H9 (cell line): ENCODE data around the gene NOXA1. TPM values are rescaled to one million over a fixed set of nuclear protein-coding genes. Genes with fewer than 3 reads are reported as not detected.

Experiments used
- DNase-seq: peaks from one replicate; pipeline ENCODE4 v3.0.0-alpha.2; 2017
- H2AFZ ChIP-seq: one replicate; pipeline ENCODE4 v1.6.1; 2013; ENCODE audit warnings: mild to moderate bottlenecking, low read length, control low read depth, moderate library complexity
- H2AK5ac ChIP-seq: 2 replicates; pipeline ENCODE4 v1.6.1; 2013; ENCODE audit warnings: low read length, control low read depth, mixed read lengths; ENCODE audit not compliant: insufficient read length
- H2BK120ac ChIP-seq: one replicate; pipeline ENCODE4 v1.6.1; 2013; ENCODE audit warnings: low read depth, mild to moderate bottlenecking, low read length, control low read depth, inconsistent platforms; ENCODE audit not compliant: poor library complexity, severe bottlenecking
- H2BK12ac ChIP-seq: 2 replicates; pipeline ENCODE4 v1.6.1; 2013; ENCODE audit warnings: low read length, control low read depth, mixed read lengths, low read depth; ENCODE audit not compliant: insufficient read length
- H2BK15ac ChIP-seq: 2 replicates; pipeline ENCODE4 v1.6.1; 2013; ENCODE audit warnings: low read depth, low read length, control low read depth
- H2BK20ac ChIP-seq: one replicate; pipeline ENCODE4 v1.6.1; 2013; ENCODE audit warnings: low read depth, mild to moderate bottlenecking, low read length, control low read depth, inconsistent platforms; ENCODE audit not compliant: poor library complexity, severe bottlenecking
- H2BK5ac ChIP-seq: 2 replicates; pipeline ENCODE4 v1.6.1; 2013; ENCODE audit warnings: low read length, control low read depth, mixed read lengths; ENCODE audit not compliant: insufficient read length
- H3K14ac ChIP-seq: 2 replicates; pipeline ENCODE4 v1.6.1; 2013; ENCODE audit warnings: low read length, control low read depth; ENCODE audit not compliant: insufficient read depth
- H3K18ac ChIP-seq: 2 replicates; pipeline ENCODE4 v1.6.1; 2013; ENCODE audit warnings: low read depth, mild to moderate bottlenecking, mixed read lengths, low read length, control low read depth; ENCODE audit not compliant: insufficient read length
- H3K23ac ChIP-seq: 2 replicates; pipeline ENCODE4 v1.6.1; 2013; ENCODE audit warnings: low read length, control low read depth, mixed read lengths, low read depth; ENCODE audit not compliant: insufficient read length
- H3K23me2 ChIP-seq: 2 replicates; pipeline ENCODE4 v1.6.1; 2013; ENCODE audit warnings: low read depth, mild to moderate bottlenecking, mixed read lengths, low read length, control low read depth; ENCODE audit not compliant: insufficient read length, poor library complexity, severe bottlenecking
- H3K27ac ChIP-seq: 2 replicates; pipeline ENCODE4 v1.5.1; 2013; ENCODE audit warnings: low read length, control low read depth, mixed read lengths, low read depth; ENCODE audit not compliant: insufficient read length
- H3K27me3 ChIP-seq: 2 replicates; pipeline ENCODE4 v1.6.1; 2013; ENCODE audit warnings: low read length, control low read depth, inconsistent platforms; ENCODE audit not compliant: insufficient read depth
- H3K4ac ChIP-seq: 2 replicates; pipeline ENCODE4 v1.6.1; 2013; ENCODE audit warnings: low read depth, mild to moderate bottlenecking, control low read depth, inconsistent platforms, low read length, moderate library complexity
- H3K4me1 ChIP-seq: 2 replicates; pipeline ENCODE4 v1.6.1; 2013; ENCODE audit warnings: low read length, control low read depth, inconsistent platforms; ENCODE audit not compliant: insufficient read depth
- H3K4me2 ChIP-seq: 2 replicates; pipeline ENCODE4 v1.6.1; 2013; ENCODE audit warnings: low read length, control low read depth, mixed read lengths; ENCODE audit not compliant: insufficient read length, insufficient read depth
- H3K56ac ChIP-seq: 2 replicates; pipeline ENCODE4 v1.6.1; 2013; ENCODE audit warnings: low read depth, mild to moderate bottlenecking, mixed read lengths, low read length, control low read depth; ENCODE audit not compliant: insufficient read length
- H3K79me1 ChIP-seq: 2 replicates; pipeline ENCODE4 v1.6.1; 2013; ENCODE audit warnings: low read depth, mild to moderate bottlenecking, moderate library complexity, low read length, control low read depth, inconsistent platforms; ENCODE audit not compliant: insufficient read depth, poor library complexity, severe bottlenecking
- H3K79me2 ChIP-seq: 2 replicates; pipeline ENCODE4 v1.6.1; 2013; ENCODE audit warnings: low read length, control low read depth, inconsistent platforms; ENCODE audit not compliant: insufficient read depth
- H3K9ac ChIP-seq: 2 replicates; pipeline ENCODE4 v1.6.1; 2013; ENCODE audit warnings: low read length, control low read depth, mixed read lengths; ENCODE audit not compliant: insufficient read length; ENCODE audit errors: extremely low read depth
- H3K9me3 ChIP-seq: one replicate; pipeline ENCODE4 v1.6.1; 2013; ENCODE audit warnings: low read depth, low read length, inconsistent platforms; ENCODE audit not compliant: control insufficient read depth
- H3T11ph ChIP-seq: one replicate; pipeline ENCODE4 v1.6.1; 2013; ENCODE audit warnings: mild to moderate bottlenecking, low read length, control low read depth, inconsistent platforms
- H4K20me1 ChIP-seq: one replicate; pipeline ENCODE4 v1.6.1; 2013; ENCODE audit not compliant: control insufficient read depth, insufficient read length, insufficient read depth
- H4K5ac ChIP-seq: 2 replicates; pipeline ENCODE4 v1.6.1; 2013; ENCODE audit warnings: low read depth, mild to moderate bottlenecking, mixed read lengths, low read length, control low read depth; ENCODE audit not compliant: insufficient read length
- H4K8ac ChIP-seq: replicated peaks from 2 replicates; pipeline ENCODE4 v1.6.1; 2013; ENCODE audit warnings: low read length, control low read depth, mixed read lengths, low read depth; ENCODE audit not compliant: insufficient read length
- H4K91ac ChIP-seq: 2 replicates; pipeline ENCODE4 v1.6.1; 2013; ENCODE audit warnings: low read depth, mild to moderate bottlenecking, moderate library complexity, mixed read lengths, low read length, control low read depth; ENCODE audit not compliant: insufficient read length
- H3K27ac Mint-ChIP-seq, 3 experiments: 2 replicates in 2 of 3; 3 replicates in 1 of 3; pipeline ENCODE4 v1.8.0; 2020 to 2021; ENCODE audit warnings: mixed read lengths in 3 of 3, mild to moderate bottlenecking in 1 of 3, moderate library complexity in 1 of 3
- H3K27me3 Mint-ChIP-seq: 2 replicates; pipeline ENCODE4 v1.8.0; 2021; ENCODE audit warnings: low read depth, mild to moderate bottlenecking, moderate library complexity, mixed read lengths
- H3K36me3 Mint-ChIP-seq, 3 experiments: 2 replicates in 2 of 3; 3 replicates in 1 of 3; pipeline ENCODE4 v1.8.0; 2020 to 2021; ENCODE audit warnings: low read depth in 3 of 3, mixed read lengths in 3 of 3; ENCODE audit not compliant: insufficient read depth in 1 of 3
- H3K4me1 Mint-ChIP-seq, 2 experiments: 2 replicates each; pipeline ENCODE4 v1.8.0; 2020; ENCODE audit warnings: mixed read lengths in 2 of 2
- H3K4me3 Mint-ChIP-seq, 2 experiments: 2 replicates in 1 of 2; 3 replicates in 1 of 2; pipeline ENCODE4 v1.8.0; 2020 to 2021; ENCODE audit warnings: mild to moderate bottlenecking in 2 of 2, mixed read lengths in 2 of 2, moderate library complexity in 1 of 2
- H3K9me3 Mint-ChIP-seq, 2 experiments: 2 replicates in 1 of 2; 3 replicates in 1 of 2; pipeline ENCODE4 v1.8.0; 2020; ENCODE audit warnings: mild to moderate bottlenecking in 2 of 2, mixed read lengths in 2 of 2, moderate library complexity in 1 of 2
- WGBS: extraction: QIAGEN DNeasy Blood & Tissue Kit; methylation state at CpG from one replicate; pipeline ENCODE4 v1.1.7; 2013; ENCODE audit warnings: missing lambda C conversion rate, low lambda C conversion rate, mixed read lengths; ENCODE audit not compliant: insufficient read length; ENCODE audit errors: extremely low coverage; 5-methylcytosine and 5-hydroxymethylcytosine counted together
- total RNA-seq: library from RNA; stranded (reverse); gene quantifications from 2 replicates; pipeline ENCODE4 v1.2.1, GENCODE V29; 2021
- TF ChIP-seq, protein P1 (sequence below): fragments of 200-600 bp; sonication (generic); conservative IDR thresholded peaks from 3 replicates; pipeline ENCODE4 v1.8.0; 2021; ENCODE audit warnings: antibody characterized with exemption, mild to moderate bottlenecking

NOXA1 gene
- total RNA-seq, 1 experiment from 2014 or later: 2.0 TPM

DNA sequence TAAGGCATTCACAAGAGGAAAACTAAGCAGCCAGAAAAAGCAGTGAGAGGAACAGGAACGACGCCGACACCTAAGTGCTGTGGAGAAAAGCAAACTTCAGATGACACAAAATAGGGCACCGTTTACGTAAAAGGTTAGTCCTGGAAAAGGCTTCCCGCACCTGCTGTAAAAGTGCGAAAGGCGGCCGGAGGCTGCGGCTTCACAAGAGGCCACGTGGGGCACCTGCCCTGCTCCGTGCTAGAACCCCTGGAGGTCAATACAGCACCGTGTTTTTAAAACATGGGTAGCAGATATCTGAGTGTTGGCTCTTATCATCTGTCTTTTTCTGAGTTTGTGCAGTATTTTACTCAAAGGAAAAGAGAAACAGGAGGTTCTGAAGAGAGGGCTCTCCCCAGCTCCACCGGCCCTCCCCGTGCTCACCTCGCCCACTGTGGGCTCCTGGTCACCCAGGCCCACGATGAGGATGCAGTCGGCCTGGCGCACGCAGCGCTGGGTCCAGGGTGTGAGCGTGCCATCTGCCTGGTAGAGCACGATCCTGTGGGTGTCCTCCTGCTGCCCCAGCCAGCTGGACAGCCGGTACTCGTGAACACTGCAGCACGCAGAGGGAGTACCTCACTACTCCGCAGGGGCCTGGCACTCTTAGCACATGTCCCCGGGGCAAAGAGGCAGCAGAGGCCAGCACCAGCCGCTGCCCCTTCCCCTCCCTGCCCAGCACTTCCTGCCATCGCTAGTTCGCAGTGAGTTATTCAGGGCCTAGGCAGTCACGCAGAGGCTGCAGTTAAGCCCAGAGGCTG, 56.9 kb downstream of the NOXA1 start:
- Histone ChIP-seq H3K14ac (no peak overlapping the region; the same call in 1 of the 2 replicates), H3K4me1 (no peaks in the 10 kb centered on the region), H2AFZ (no peak overlapping the region), H3K9ac (no peak overlapping the region), H3K23ac (no peak overlapping the region), H3K79me1 (no peaks in the 10 kb centered on the region), H4K5ac (no peak overlapping the region), H2BK20ac (no peak overlapping the region), H3K56ac (no peak overlapping the region), H3K23me2 (no peaks in the 10 kb centered on the region), H3K4me2 (no peak overlapping the region), H3K4ac (no peak overlapping the region), H3K79me2 (no peaks in the 10 kb centered on the region), H3K27me3 (no peaks in the 10 kb centered on the region), H4K91ac (no peak overlapping the region), H3K18ac (no peak overlapping the region), H4K8ac (no peak overlapping the region), H2BK15ac (no peak overlapping the region), H3K9me3 (peaks cover 3% of the 10 kb centered on the region), H3T11ph (no peak overlapping the region), H2AK5ac (no peak overlapping the region), H4K20me1 (no peaks in the 10 kb centered on the region), H2BK5ac (no peak overlapping the region), H2BK120ac (no peak overlapping the region), H3K27ac (no peak overlapping the region), H2BK12ac (no peak overlapping the region)
- H3K27ac Mint-ChIP-seq: no peak overlapping the region
- H3K4me1 Mint-ChIP-seq: peaks cover 4 to 5% of the 10 kb centered on the region in 2 experiments; a peak in 3 of 4 replicates
- TF ChIP-seq, protein P1, sequence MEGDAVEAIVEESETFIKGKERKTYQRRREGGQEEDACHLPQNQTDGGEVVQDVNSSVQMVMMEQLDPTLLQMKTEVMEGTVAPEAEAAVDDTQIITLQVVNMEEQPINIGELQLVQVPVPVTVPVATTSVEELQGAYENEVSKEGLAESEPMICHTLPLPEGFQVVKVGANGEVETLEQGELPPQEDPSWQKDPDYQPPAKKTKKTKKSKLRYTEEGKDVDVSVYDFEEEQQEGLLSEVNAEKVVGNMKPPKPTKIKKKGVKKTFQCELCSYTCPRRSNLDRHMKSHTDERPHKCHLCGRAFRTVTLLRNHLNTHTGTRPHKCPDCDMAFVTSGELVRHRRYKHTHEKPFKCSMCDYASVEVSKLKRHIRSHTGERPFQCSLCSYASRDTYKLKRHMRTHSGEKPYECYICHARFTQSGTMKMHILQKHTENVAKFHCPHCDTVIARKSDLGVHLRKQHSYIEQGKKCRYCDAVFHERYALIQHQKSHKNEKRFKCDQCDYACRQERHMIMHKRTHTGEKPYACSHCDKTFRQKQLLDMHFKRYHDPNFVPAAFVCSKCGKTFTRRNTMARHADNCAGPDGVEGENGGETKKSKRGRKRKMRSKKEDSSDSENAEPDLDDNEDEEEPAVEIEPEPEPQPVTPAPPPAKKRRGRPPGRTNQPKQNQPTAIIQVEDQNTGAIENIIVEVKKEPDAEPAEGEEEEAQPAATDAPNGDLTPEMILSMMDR: no peak
- H3K36me3 Mint-ChIP-seq: peaks cover 0 to 8% (median 0%) of the 10 kb centered on the region in 3 experiments; a peak in 2 of 7 replicates
- DNase-seq: no peak
- WGBS: no CpG with 5 or more reads among the region's 32 CpGs
- peaks cover 8% of the 10 kb centered on the region for H3K27me3 Mint-ChIP-seq
- peaks cover 7% of the 10 kb centered on the region in 2 experiments; a peak in 4 of 5 replicates for H3K9me3 Mint-ChIP-seq
- no peak overlapping the region for H3K4me3 Mint-ChIP-seq
